ENCODE measurements around the gene DUSP14. TPM values are rescaled to one million over a fixed set of nuclear protein-coding genes. Genes with fewer than 3 reads are reported as not detected.
A peak's percentile ranks its signal among the peaks of the same experiment; 100 is the strongest.

DUSP14 gene
- total and polyA plus RNA-seq, 2 of the 13 experiments (the other 11 are each of a cell fraction or from before 2014, with no cell fraction given) = 33.5 to 39.8 TPM

DNA sequence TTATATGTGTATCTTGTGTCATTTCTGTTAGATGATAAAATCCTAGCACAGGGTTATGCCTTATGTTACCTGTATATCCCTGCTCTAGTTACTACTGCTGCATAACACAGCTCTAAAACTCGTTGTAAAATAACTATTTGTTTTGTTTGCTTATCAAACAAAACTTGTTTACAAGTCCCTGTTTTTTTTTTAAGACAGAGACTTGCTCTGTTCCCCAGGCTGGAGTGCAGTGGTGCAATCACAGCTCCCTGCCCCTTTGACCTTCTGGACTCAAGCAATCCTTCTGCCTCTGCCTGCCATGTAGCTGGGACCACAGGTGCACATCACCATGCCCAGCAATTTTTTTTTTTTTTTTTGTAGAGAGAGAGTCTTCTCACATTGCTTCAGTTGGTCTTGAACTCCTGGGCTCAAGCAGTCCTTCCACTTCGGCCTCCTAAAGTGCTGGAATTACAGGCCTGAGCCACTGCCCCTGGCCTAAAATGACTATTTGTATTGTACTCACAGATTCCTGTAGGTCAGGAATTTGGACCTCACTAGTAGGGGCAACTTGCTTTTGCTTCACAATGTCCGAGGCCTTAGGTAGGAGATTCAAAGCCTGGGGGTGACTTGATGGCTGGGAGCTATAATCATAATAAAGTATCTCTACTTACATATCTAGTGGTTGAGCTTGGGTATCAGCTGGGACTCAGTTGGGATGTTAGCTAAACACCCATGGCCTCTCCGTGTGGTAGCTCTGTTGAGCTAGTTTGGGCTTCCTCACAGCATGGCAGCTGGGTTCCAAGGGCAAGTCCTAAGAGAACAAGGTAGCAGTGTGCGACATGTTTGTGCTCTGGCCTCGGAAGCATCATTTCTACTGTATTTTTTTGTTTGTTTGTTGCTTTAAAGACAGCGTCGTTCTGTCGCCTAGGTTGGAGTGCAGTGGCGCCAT is 12.6 kb downstream of the DUSP14 start (continued):
- peak; percentile 55; the same call in 1 of the 2 replicates for TF ChIP-seq ZMYM3 (CRISPR knock-in tag; IDR thresholded peaks at IDR 0.05)
- peak; percentile 49 for TF ChIP-seq CBX1 (IDR thresholded peaks at IDR 0.05; ENCODE audit: low read depth)
- no peak for TF ChIP-seq ZFP82 (CRISPR knock-in tag; IDR thresholded peaks at IDR 0.05; ENCODE audit: borderline replicate concordance)
- TF ChIP-seq, protein P1, sequence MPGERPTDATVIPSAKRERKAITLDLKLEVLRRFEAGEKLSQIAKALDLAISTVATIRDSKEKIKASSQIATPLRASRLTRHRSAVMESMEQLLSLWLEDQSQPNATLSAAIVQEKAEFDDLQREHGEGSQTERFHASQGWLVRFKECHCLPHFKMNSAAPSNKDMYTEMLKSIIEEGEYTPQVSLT (CRISPR knock-in tag; IDR thresholded peaks at IDR 0.05; ENCODE audit: borderline replicate concordance, low read depth) = no peak
- no peak for TF ChIP-seq CREB1 (IDR thresholded peaks at IDR 0.05)
- TF ChIP-seq CREB1 (CRISPR knock-in tag; IDR thresholded peaks at IDR 0.05) = peak; percentile 64; the same call in 1 of the 2 replicates
- no peak for TF ChIP-seq SMAD1 (CRISPR knock-in tag; IDR thresholded peaks at IDR 0.05; ENCODE audit: borderline replicate concordance, low read depth)
- no peak for TF ChIP-seq ZNF205 (CRISPR knock-in tag; IDR thresholded peaks at IDR 0.05)
- TF ChIP-seq RCOR2 (CRISPR knock-in tag; IDR thresholded peaks at IDR 0.05) = peak; percentile 73
- no peak for TF ChIP-seq IRX3 (CRISPR knock-in tag; IDR thresholded peaks at IDR 0.05; ENCODE audit: borderline replicate concordance, low read depth)
- no peak for TF ChIP-seq RBAK (CRISPR knock-in tag; IDR thresholded peaks at IDR 0.05)
- no peak for TF ChIP-seq PCBP1 (IDR thresholded peaks at IDR 0.05; ENCODE audit: borderline replicate concordance, low read depth, low read length)
- no peak for TF ChIP-seq SOX6 (IDR thresholded peaks at IDR 0.05)
- peak; percentile 89 for TF ChIP-seq SOX6 (CRISPR knock-in tag; IDR thresholded peaks at IDR 0.05)
- TF ChIP-seq ZBTB26 (CRISPR knock-in tag; IDR thresholded peaks at IDR 0.05; ENCODE audit: borderline replicate concordance) = no peak
- TF ChIP-seq BCLAF1 (IDR thresholded peaks at IDR 0.05) = no peak
- TF ChIP-seq DBP (CRISPR knock-in tag; IDR thresholded peaks at IDR 0.05; ENCODE audit: not compliant biosample characterization) = no peak
- TF ChIP-seq ZNF260 (CRISPR knock-in tag; IDR thresholded peaks at IDR 0.05; ENCODE audit: borderline replicate concordance, low read depth) = no peak
- TF ChIP-seq HNF4G (IDR thresholded peaks at IDR 0.05; ENCODE audit: borderline replicate concordance, low read depth, low read length) = peak; percentile 89
- peak; percentile 76; the same call in 1 of the 2 replicates for TF ChIP-seq HNF4G (CRISPR knock-in tag; IDR thresholded peaks at IDR 0.05; ENCODE audit: borderline replicate concordance, low read depth)
- TF ChIP-seq ZBTB25 (CRISPR knock-in tag; IDR thresholded peaks at IDR 0.05) = no peak
- TF ChIP-seq REXO4 (CRISPR knock-in tag; IDR thresholded peaks at IDR 0.05; ENCODE audit: borderline replicate concordance) = no peak
- TF ChIP-seq HNRNPK (IDR thresholded peaks at IDR 0.05; ENCODE audit: low read depth, low read length, poor library complexity, severe bottlenecking) = no peak
- no peak for TF ChIP-seq SRY (CRISPR knock-in tag; IDR thresholded peaks at IDR 0.05)

All from HepG2 (cell line).